ENCODE data around the gene NUP205.

Gene NUP205

GRCh38 chr7:135523146-135523545 is 34.6 kb upstream of the NUP205 start:
- H3K36me3 Mint-ChIP-seq (ENCODE audit: insufficient read depth), result no peaks in the 10 kb centered on the region
- no peak for ATAC-seq (replicated peaks)
- no peaks in the 10 kb centered on the region for H3K4me1 Mint-ChIP-seq (ENCODE audit: low read depth in 2 of 2)
- no peaks in the 10 kb centered on the region for H3K9me3 Mint-ChIP-seq
- H3K27me3 Mint-ChIP-seq, result peaks cover 7 to 10% of the 10 kb centered on the region in 2 donors
- no peak overlapping the region for H3K27ac Mint-ChIP-seq
- no peak for DNase-seq
- H3K4me3 Mint-ChIP-seq, result no peak overlapping the region

GRCh38 chr7:135525426-135525825 is 32.3 kb upstream of the NUP205 start:
- no peak for DNase-seq
- no peaks in the 10 kb centered on the region for H3K36me3 Mint-ChIP-seq (ENCODE audit: insufficient read depth)
- no peaks in the 10 kb centered on the region for H3K4me1 Mint-ChIP-seq (ENCODE audit: low read depth in 2 of 2)
- H3K9me3 Mint-ChIP-seq, result no peaks in the 10 kb centered on the region
- no peak for ATAC-seq (replicated peaks)
- H3K4me3 Mint-ChIP-seq, result no peak overlapping the region
- H3K27ac Mint-ChIP-seq, result no peak overlapping the region
- H3K27me3 Mint-ChIP-seq, result peaks cover 7 to 10% of the 10 kb centered on the region in 2 donors

- no peak overlapping the region for H3K27ac Mint-ChIP-seq
- no peak overlapping the region for H3K4me3 Mint-ChIP-seq
- H3K4me1 Mint-ChIP-seq (ENCODE audit: low read depth in 2 of 2), result no peaks in the 10 kb centered on the region
- H3K36me3 Mint-ChIP-seq (ENCODE audit: insufficient read depth), result no peaks in the 10 kb centered on the region
- H3K9me3 Mint-ChIP-seq, result no peaks in the 10 kb centered on the region
- ATAC-seq (replicated peaks) (no peak), DNase-seq (no peak)
- H3K27me3 Mint-ChIP-seq, result peaks cover 16 to 20% of the 10 kb centered on the region in 2 donors
These were observed 30.7 kb upstream of the NUP205 start for GRCh38 chr7:135527025-135527424.

- Mint-ChIP-seq H3K9me3 (no peaks in the 10 kb centered on the region), H3K36me3 (ENCODE audit: insufficient read depth) (no peaks in the 10 kb centered on the region), H3K27ac (no peak overlapping the region), H3K27me3 (peaks cover 41 to 43% of the 10 kb centered on the region in 2 donors), H3K4me3 (no peak overlapping the region), H3K4me1 (ENCODE audit: low read depth in 2 of 2) (no peaks in the 10 kb centered on the region)
- DNase-seq (no peak), ATAC-seq (replicated peaks) (no peak)
These were observed 21.6 kb upstream of the NUP205 start for GRCh38 chr7:135536150-135536549.

- DNase-seq (no peak), ATAC-seq (replicated peaks) (no peak)
- no peak overlapping the region for H3K4me3 Mint-ChIP-seq
- H3K27me3 Mint-ChIP-seq, result peaks cover 30 to 32% of the 10 kb centered on the region in 2 donors
- H3K4me1 Mint-ChIP-seq (ENCODE audit: low read depth in 2 of 2), result no peaks in the 10 kb centered on the region
- no peaks in the 10 kb centered on the region for H3K36me3 Mint-ChIP-seq (ENCODE audit: insufficient read depth)
- no peaks in the 10 kb centered on the region for H3K9me3 Mint-ChIP-seq
- no peak overlapping the region for H3K27ac Mint-ChIP-seq
These were observed 20.3 kb upstream of the NUP205 start for GRCh38 chr7:135537453-135537852.

- H3K27ac Mint-ChIP-seq, result no peak overlapping the region
- no peaks in the 10 kb centered on the region for H3K4me1 Mint-ChIP-seq (ENCODE audit: low read depth in 2 of 2)
These were observed 19.8 kb upstream of the NUP205 start for GRCh38 chr7:135537905-135538304.

GRCh38 chr7:135538376-135538775 is 19.3 kb upstream of the NUP205 start:
- Mint-ChIP-seq H3K4me3 (no peak overlapping the region), H3K4me1 (ENCODE audit: low read depth in 2 of 2) (no peaks in the 10 kb centered on the region), H3K36me3 (ENCODE audit: insufficient read depth) (no peaks in the 10 kb centered on the region), H3K27ac (no peak overlapping the region), H3K27me3 (peaks cover 27 to 29% of the 10 kb centered on the region in 2 donors), H3K9me3 (no peaks in the 10 kb centered on the region)
- ATAC-seq (replicated peaks), result no peak
- no peak for DNase-seq

More at GRCh38 chr7:135537905-135538304, 19.8 kb upstream of the NUP205 start:
- ATAC-seq (replicated peaks) (no peak), DNase-seq (no peak)
- H3K27me3 Mint-ChIP-seq, result peaks cover 29 to 31% of the 10 kb centered on the region in 2 donors
- no peaks in the 10 kb centered on the region for H3K36me3 Mint-ChIP-seq (ENCODE audit: insufficient read depth)
- no peak overlapping the region for H3K4me3 Mint-ChIP-seq
- no peaks in the 10 kb centered on the region for H3K9me3 Mint-ChIP-seq

GRCh38 chr7:135539629-135540028 is 18.1 kb upstream of the NUP205 start:
- Mint-ChIP-seq H3K4me1 (ENCODE audit: low read depth in 2 of 2) (no peaks in the 10 kb centered on the region), H3K4me3 (no peak overlapping the region)

GRCh38 chr7:135541029-135541428 is 16.7 kb upstream of the NUP205 start:
- peaks cover 15 to 16% of the 10 kb centered on the region in 2 donors for H3K27me3 Mint-ChIP-seq
- ATAC-seq (replicated peaks), result no peak
- no peaks in the 10 kb centered on the region for H3K4me1 Mint-ChIP-seq (ENCODE audit: low read depth in 2 of 2)
- no peak for DNase-seq
- H3K36me3 Mint-ChIP-seq (ENCODE audit: insufficient read depth), result no peaks in the 10 kb centered on the region
- H3K9me3 Mint-ChIP-seq, result no peaks in the 10 kb centered on the region
- no peak overlapping the region for H3K27ac Mint-ChIP-seq
- H3K4me3 Mint-ChIP-seq, result no peak overlapping the region

More at GRCh38 chr7:135539629-135540028, 18.1 kb upstream of the NUP205 start:
- Mint-ChIP-seq H3K27me3 (peaks cover 23 to 29% of the 10 kb centered on the region in 2 donors), H3K36me3 (ENCODE audit: insufficient read depth) (no peaks in the 10 kb centered on the region), H3K27ac (no peak overlapping the region), H3K9me3 (no peaks in the 10 kb centered on the region)
- ATAC-seq (replicated peaks) (no peak), DNase-seq (no peak)

- DNase-seq (no peak), ATAC-seq (replicated peaks) (no peak)
- Mint-ChIP-seq H3K4me1 (ENCODE audit: low read depth in 2 of 2) (no peaks in the 10 kb centered on the region), H3K27ac (no peak overlapping the region), H3K4me3 (no peak overlapping the region), H3K36me3 (ENCODE audit: insufficient read depth) (peaks cover 3% of the 10 kb centered on the region), H3K9me3 (no peaks in the 10 kb centered on the region), H3K27me3 (peaks cover 10 to 23% of the 10 kb centered on the region in 2 donors)
These were observed 7.5 kb upstream of the NUP205 start for GRCh38 chr7:135550196-135550595.

- no peak for ATAC-seq (replicated peaks)
- H3K27me3 Mint-ChIP-seq, result peaks cover 10 to 26% of the 10 kb centered on the region in 2 donors
- peaks cover 3% of the 10 kb centered on the region for H3K36me3 Mint-ChIP-seq (ENCODE audit: insufficient read depth)
- H3K4me3 Mint-ChIP-seq, result no peak overlapping the region
- H3K4me1 Mint-ChIP-seq (ENCODE audit: low read depth in 2 of 2), result no peaks in the 10 kb centered on the region
- DNase-seq, result no peak
- H3K9me3 Mint-ChIP-seq, result no peaks in the 10 kb centered on the region
- H3K27ac Mint-ChIP-seq, result no peak overlapping the region
These were observed 5.6 kb upstream of the NUP205 start for GRCh38 chr7:135552148-135552547.

GRCh38 chr7:135553346-135553745 is 4.4 kb upstream of the NUP205 start:
- Mint-ChIP-seq H3K9me3 (no peaks in the 10 kb centered on the region), H3K27me3 (peaks cover 3 to 18% of the 10 kb centered on the region in 2 donors), H3K4me1 (ENCODE audit: low read depth in 2 of 2) (no peaks in the 10 kb centered on the region), H3K4me3 (no peak overlapping the region), H3K27ac (no peak overlapping the region), H3K36me3 (ENCODE audit: insufficient read depth) (peaks cover 3% of the 10 kb centered on the region)
- DNase-seq (no peak), ATAC-seq (replicated peaks) (no peak)

- peak; percentile 71 for ATAC-seq (replicated peaks)
- Mint-ChIP-seq H3K9me3 (no peaks in the 10 kb centered on the region), H3K4me3 (no peak overlapping the region), H3K36me3 (ENCODE audit: insufficient read depth) (peaks cover 5% of the 10 kb centered on the region), H3K27me3 (peaks cover 0 to 6% of the 10 kb centered on the region in 2 donors), H3K27ac (no peak overlapping the region), H3K4me1 (ENCODE audit: low read depth in 2 of 2) (peaks cover 8 to 21% of the 10 kb centered on the region in 2 donors)
- DNase-seq, result peak; percentile 55 to 63 (median 57)
These were observed 635 bp downstream of the NUP205 start for GRCh38 chr7:135558337-135558767.

GRCh38 chr7:135558881-135559280 is 1.2 kb downstream of the NUP205 start:
- H3K9me3 Mint-ChIP-seq, result no peaks in the 10 kb centered on the region
- peaks cover 8 to 21% of the 10 kb centered on the region in 2 donors for H3K4me1 Mint-ChIP-seq (ENCODE audit: low read depth in 2 of 2)
- peaks cover 5% of the 10 kb centered on the region for H3K36me3 Mint-ChIP-seq (ENCODE audit: insufficient read depth)
- peaks cover 0 to 6% of the 10 kb centered on the region in 2 donors for H3K27me3 Mint-ChIP-seq
- H3K4me3 Mint-ChIP-seq, result no peak overlapping the region
- DNase-seq (no peak), ATAC-seq (replicated peaks) (no peak)
- H3K27ac Mint-ChIP-seq, result no peak overlapping the region

- no peaks in the 10 kb centered on the region for H3K9me3 Mint-ChIP-seq
- H3K4me3 Mint-ChIP-seq, result no peak overlapping the region
- peak overlapping the region in 1 of 2 donors; percentile 11 for H3K27ac Mint-ChIP-seq
- peaks cover 8 to 24% of the 10 kb centered on the region in 2 donors for H3K4me1 Mint-ChIP-seq (ENCODE audit: low read depth in 2 of 2)
- no peak for ATAC-seq (replicated peaks)
- no peaks in the 10 kb centered on the region for H3K27me3 Mint-ChIP-seq
- no peak for DNase-seq
- H3K36me3 Mint-ChIP-seq (ENCODE audit: insufficient read depth), result peaks cover 8% of the 10 kb centered on the region
These were observed 2.9 kb downstream of the NUP205 start for GRCh38 chr7:135560631-135561030.
